GM23338 (cell line): ENCODE data around the gene FOXF1. TPM values are rescaled to one million over a fixed set of nuclear protein-coding genes. Genes with fewer than 3 reads are reported as not detected.

Source experiments
- ATAC-seq: fragments of 200-7000 bp; cut with Tn5 transposase; 3 replicates; pipeline ENCODE4 v1.9.1; 2020
- DNase-seq: peaks from one replicate; pipeline ENCODE4 v3.0.0-alpha.2; 2015; ENCODE audit warnings: low spot score
- H2AFZ ChIP-seq: fragments of 200-600 bp; sonication (generic); 2 replicates; pipeline ENCODE4 v1.8.0; 2016; ENCODE audit warnings: antibody characterized with exemption, mild to moderate bottlenecking, moderate library complexity
- H3F3A ChIP-seq: fragments of 200-600 bp; sonication (generic); replicated peaks from 2 replicates; pipeline ENCODE4 v1.8.0; 2017; ENCODE audit warnings: antibody characterized with exemption, mixed run types, low read depth
- H3K27ac ChIP-seq: fragments of 200-600 bp; sonication (generic); 2 replicates; pipeline ENCODE4 v1.6.1; 2016; ENCODE audit warnings: low read depth
- H3K27me3 ChIP-seq: fragments of 200-600 bp; sonication (generic); 2 replicates; pipeline ENCODE4 v1.8.0; 2016; ENCODE audit warnings: mild to moderate bottlenecking, mixed run types, moderate library complexity; ENCODE audit not compliant: insufficient read depth
- H3K36me3 ChIP-seq: fragments of 200-600 bp; sonication (generic); 2 replicates; pipeline ENCODE4 v1.8.0; 2016; ENCODE audit warnings: mild to moderate bottlenecking; ENCODE audit not compliant: insufficient read depth
- H3K4me1 ChIP-seq: fragments of 200-600 bp; sonication (generic); 2 replicates; pipeline ENCODE4 v1.8.0; 2016; ENCODE audit warnings: mild to moderate bottlenecking, moderate library complexity; ENCODE audit not compliant: insufficient read depth
- H3K4me2 ChIP-seq: fragments of 200-600 bp; sonication (generic); 2 replicates; pipeline ENCODE4 v1.7.1; 2017; ENCODE audit warnings: mixed run types
- H3K4me3 ChIP-seq: fragments of 200-600 bp; sonication (generic); 2 replicates; pipeline ENCODE4 v1.6.1; 2016; ENCODE audit warnings: mixed run types
- H3K79me2 ChIP-seq: fragments of 200-600 bp; sonication (generic); replicated peaks from 2 replicates; pipeline ENCODE4 v1.8.0; 2017; ENCODE audit warnings: mild to moderate bottlenecking; ENCODE audit not compliant: insufficient read depth
- H3K9me2 ChIP-seq: fragments of 200-600 bp; sonication (generic); 2 replicates; pipeline ENCODE4 v1.8.0; 2017; ENCODE audit not compliant: insufficient read depth
- H4K20me1 ChIP-seq: fragments of 200-600 bp; sonication (generic); replicated peaks from 2 replicates; pipeline ENCODE4 v1.8.0; 2017; ENCODE audit warnings: mild to moderate bottlenecking; ENCODE audit not compliant: insufficient read depth
- H3K27ac Mint-ChIP-seq: 2 replicates; pipeline ENCODE4 v1.8.0; 2020; ENCODE audit warnings: inconsistent platforms, mild to moderate bottlenecking, moderate library complexity, mixed read lengths
- H3K27me3 Mint-ChIP-seq: 3 replicates; pipeline ENCODE4 v1.8.0; 2022; ENCODE audit warnings: low read depth, mild to moderate bottlenecking, moderate library complexity, mixed read lengths, inconsistent platforms; ENCODE audit not compliant: insufficient read depth, poor library complexity
- H3K36me3 Mint-ChIP-seq: 3 replicates; pipeline ENCODE4 v1.8.0; 2021; ENCODE audit warnings: low read depth, mild to moderate bottlenecking, inconsistent platforms, moderate library complexity, mixed read lengths
- H3K4me1 Mint-ChIP-seq: 3 replicates; pipeline ENCODE4 v1.8.0; 2020; ENCODE audit warnings: mild to moderate bottlenecking, inconsistent platforms, mixed read lengths
- H3K4me3 Mint-ChIP-seq: 3 replicates; pipeline ENCODE4 v1.8.0; 2021; ENCODE audit warnings: moderate library complexity, mild to moderate bottlenecking, inconsistent platforms, mixed read lengths
- H3K9me3 Mint-ChIP-seq: 3 replicates; pipeline ENCODE4 v1.8.0; 2020; ENCODE audit warnings: moderate library complexity, mild to moderate bottlenecking, inconsistent platforms, mixed read lengths
- CREB1 ChIP-seq: fragments of 250-450 bp; sonication (Bioruptor Pico); IDR thresholded peaks from 2 replicates; pipeline ENCODE4 v1.5.0; 2020; ENCODE audit warnings: low read depth, mild to moderate bottlenecking, moderate library complexity
- EZH2 ChIP-seq: fragments of 200-600 bp; sonication (generic); IDR thresholded peaks from one replicate; pipeline ENCODE4 v1.8.0; 2017; ENCODE audit warnings: antibody characterized with exemption, mild to moderate bottlenecking, low read depth; ENCODE audit not compliant: unreplicated experiment
- EZH2phosphoT487 ChIP-seq: fragments of 200-600 bp; sonication (generic); IDR thresholded peaks from one replicate; pipeline ENCODE4 v1.8.1; 2018; ENCODE audit warnings: antibody characterized with exemption; ENCODE audit not compliant: unreplicated experiment
- NANOG ChIP-seq: IDR thresholded peaks from 2 replicates; pipeline ENCODE4 v1.6.1; 2016; ENCODE audit warnings: antibody characterized with exemption, borderline replicate concordance
- STAT1 ChIP-seq: IDR thresholded peaks from one replicate; pipeline ENCODE4 v1.6.1; 2016; ENCODE audit warnings: antibody characterized with exemption; ENCODE audit not compliant: unreplicated experiment
- polyA plus RNA-seq: library from polyadenylated mRNA; unstranded; fragments of >200 nt; fragmentation: Nextera tagmentation; extraction: Ambion mirVana; gene quantifications from 2 replicates; pipeline ENCODE4 v1.2.1, GENCODE V29; 2016
- total RNA-seq: library from RNA; depleted of rRNA; stranded (reverse); fragments of >200 nt; shearing (Covaris generic); gene quantifications from 2 replicates; pipeline ENCODE4 v1.2.3, GENCODE V29; 2014
- TF ChIP-seq, protein P1 (sequence below): fragments of 250-450 bp; sonication (Bioruptor Pico); IDR thresholded peaks from 2 replicates; pipeline ENCODE4 v1.5.0; 2020; ENCODE audit warnings: mild to moderate bottlenecking, moderate library complexity
- TF ChIP-seq, protein P2 (sequence below): IDR thresholded peaks from 2 replicates; pipeline ENCODE4 v1.6.1; 2016; ENCODE audit warnings: antibody characterized with exemption

The FOXF1 gene
- total and polyA plus RNA-seq, 2 experiments from 2014 or later, result 0.10 to 0.15 TPM

DNA sequence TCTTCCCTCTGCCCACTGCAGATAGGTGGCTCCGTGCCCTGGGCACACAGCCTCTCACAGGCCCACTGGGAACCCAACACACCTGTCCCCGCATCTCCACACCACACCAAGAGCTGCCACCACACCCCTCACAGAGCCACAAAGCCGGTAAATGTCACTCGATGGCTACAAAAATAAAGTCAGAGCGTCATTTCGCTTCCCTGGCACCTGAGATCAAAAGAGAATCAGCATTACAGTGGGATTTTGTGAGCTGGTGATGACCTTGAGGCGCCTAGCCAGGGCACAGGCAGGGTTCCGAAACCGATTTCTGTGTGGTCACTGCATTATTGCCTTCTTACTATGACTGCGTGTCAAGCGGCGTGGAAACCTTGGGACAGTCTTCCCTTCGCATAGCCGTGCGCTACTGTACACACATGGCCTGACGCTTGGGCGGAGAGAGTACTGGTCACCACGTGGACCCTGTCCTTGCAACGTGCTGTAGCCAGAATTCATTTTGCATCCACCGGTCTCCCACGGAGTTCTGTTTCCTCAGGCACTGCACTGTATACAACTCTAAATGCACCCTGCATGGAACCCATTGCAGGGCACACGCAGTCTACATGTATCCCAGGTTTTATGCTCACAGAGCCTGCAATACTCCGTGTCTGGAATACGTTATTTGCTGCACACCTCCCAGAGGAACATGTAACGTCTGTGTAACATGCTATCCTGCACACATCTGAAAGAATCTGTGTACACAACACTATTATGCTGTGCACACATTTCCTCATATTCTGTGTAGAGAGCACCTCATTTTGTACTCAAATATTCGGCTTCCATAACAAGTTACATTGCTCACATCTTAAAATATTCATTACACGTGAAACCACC, 5.8 kb upstream of the FOXF1 start:
- Mint-ChIP-seq H3K36me3 (no peaks in the 10 kb centered on the region; the same call in 2 of the 3 replicates), H3K27ac (no peak overlapping the region), H3K9me3 (peaks cover 11% of the 10 kb centered on the region; the same call in 2 of the 3 replicates), H3K27me3 (peaks cover 99% of the 10 kb centered on the region), H3K4me3 (peak overlapping the region; percentile 51; the same call in 1 of the 3 replicates), H3K4me1 (peaks cover 43% of the 10 kb centered on the region)
- Histone ChIP-seq H3K4me3 (no peak overlapping the region), H3K79me2 (no peaks in the 10 kb centered on the region), H4K20me1 (peaks cover 40% of the 10 kb centered on the region), H3K9me2 (no peaks in the 10 kb centered on the region), H3K4me1 (peaks cover 46% of the 10 kb centered on the region), H3K27ac (no peak overlapping the region), H2AFZ (no peak overlapping the region), H3F3A (peaks cover 29% of the 10 kb centered on the region; the same call in 1 of the 2 replicates), H3K36me3 (no peaks in the 10 kb centered on the region), H3K27me3 (peaks cover 100% of the 10 kb centered on the region), H3K4me2 (0 out of 2 replicates have a peak overlapping the region, but pooled peaks have one; percentile 67)
- no peak for ATAC-seq
- no peak for DNase-seq
- TF ChIP-seq EZH2phosphoT487, result peak; percentile 2
- TF ChIP-seq, protein P1, sequence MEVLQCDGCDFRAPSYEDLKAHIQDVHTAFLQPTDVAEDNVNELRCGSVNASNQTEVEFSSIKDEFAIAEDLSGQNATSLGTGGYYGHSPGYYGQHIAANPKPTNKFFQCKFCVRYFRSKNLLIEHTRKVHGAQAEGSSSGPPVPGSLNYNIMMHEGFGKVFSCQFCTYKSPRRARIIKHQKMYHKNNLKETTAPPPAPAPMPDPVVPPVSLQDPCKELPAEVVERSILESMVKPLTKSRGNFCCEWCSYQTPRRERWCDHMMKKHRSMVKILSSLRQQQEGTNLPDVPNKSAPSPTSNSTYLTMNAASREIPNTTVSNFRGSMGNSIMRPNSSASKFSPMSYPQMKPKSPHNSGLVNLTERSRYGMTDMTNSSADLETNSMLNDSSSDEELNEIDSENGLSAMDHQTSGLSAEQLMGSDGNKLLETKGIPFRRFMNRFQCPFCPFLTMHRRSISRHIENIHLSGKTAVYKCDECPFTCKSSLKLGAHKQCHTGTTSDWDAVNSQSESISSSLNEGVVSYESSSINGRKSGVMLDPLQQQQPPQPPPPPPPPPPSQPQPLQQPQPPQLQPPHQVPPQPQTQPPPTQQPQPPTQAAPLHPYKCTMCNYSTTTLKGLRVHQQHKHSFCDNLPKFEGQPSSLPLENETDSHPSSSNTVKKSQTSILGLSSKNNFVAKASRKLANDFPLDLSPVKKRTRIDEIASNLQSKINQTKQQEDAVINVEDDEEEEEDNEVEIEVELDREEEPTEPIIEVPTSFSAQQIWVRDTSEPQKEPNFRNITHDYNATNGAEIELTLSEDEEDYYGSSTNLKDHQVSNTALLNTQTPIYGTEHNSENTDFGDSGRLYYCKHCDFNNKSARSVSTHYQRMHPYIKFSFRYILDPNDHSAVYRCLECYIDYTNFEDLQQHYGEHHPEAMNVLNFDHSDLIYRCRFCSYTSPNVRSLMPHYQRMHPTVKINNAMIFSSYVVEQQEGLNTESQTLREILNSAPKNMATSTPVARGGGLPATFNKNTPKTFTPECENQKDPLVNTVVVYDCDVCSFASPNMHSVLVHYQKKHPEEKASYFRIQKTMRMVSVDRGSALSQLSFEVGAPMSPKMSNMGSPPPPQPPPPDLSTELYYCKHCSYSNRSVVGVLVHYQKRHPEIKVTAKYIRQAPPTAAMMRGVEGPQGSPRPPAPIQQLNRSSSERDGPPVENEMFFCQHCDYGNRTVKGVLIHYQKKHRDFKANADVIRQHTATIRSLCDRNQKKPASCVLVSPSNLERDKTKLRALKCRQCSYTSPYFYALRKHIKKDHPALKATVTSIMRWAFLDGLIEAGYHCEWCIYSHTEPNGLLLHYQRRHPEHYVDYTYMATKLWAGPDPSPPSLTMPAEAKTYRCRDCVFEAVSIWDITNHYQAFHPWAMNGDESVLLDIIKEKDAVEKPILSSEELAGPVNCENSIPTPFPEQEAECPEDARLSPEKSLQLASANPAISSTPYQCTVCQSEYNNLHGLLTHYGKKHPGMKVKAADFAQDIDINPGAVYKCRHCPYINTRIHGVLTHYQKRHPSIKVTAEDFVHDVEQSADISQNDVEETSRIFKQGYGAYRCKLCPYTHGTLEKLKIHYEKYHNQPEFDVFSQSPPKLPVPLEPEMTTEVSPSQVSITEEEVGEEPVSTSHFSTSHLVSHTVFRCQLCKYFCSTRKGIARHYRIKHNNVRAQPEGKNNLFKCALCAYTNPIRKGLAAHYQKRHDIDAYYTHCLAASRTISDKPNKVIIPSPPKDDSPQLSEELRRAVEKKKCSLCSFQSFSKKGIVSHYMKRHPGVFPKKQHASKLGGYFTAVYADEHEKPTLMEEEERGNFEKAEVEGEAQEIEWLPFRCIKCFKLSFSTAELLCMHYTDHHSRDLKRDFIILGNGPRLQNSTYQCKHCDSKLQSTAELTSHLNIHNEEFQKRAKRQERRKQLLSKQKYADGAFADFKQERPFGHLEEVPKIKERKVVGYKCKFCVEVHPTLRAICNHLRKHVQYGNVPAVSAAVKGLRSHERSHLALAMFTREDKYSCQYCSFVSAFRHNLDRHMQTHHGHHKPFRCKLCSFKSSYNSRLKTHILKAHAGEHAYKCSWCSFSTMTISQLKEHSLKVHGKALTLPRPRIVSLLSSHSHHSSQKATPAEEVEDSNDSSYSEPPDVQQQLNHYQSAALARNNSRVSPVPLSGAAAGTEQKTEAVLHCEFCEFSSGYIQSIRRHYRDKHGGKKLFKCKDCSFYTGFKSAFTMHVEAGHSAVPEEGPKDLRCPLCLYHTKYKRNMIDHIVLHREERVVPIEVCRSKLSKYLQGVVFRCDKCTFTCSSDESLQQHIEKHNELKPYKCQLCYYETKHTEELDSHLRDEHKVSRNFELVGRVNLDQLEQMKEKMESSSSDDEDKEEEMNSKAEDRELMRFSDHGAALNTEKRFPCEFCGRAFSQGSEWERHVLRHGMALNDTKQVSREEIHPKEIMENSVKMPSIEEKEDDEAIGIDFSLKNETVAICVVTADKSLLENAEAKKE, result no peak
- peak; percentile 95 for TF ChIP-seq EZH2
- TF ChIP-seq NANOG, result no peak
- no peak for TF ChIP-seq CREB1 (CRISPR knock-in tag)
- TF ChIP-seq STAT1, result no peak
- TF ChIP-seq, protein P2, sequence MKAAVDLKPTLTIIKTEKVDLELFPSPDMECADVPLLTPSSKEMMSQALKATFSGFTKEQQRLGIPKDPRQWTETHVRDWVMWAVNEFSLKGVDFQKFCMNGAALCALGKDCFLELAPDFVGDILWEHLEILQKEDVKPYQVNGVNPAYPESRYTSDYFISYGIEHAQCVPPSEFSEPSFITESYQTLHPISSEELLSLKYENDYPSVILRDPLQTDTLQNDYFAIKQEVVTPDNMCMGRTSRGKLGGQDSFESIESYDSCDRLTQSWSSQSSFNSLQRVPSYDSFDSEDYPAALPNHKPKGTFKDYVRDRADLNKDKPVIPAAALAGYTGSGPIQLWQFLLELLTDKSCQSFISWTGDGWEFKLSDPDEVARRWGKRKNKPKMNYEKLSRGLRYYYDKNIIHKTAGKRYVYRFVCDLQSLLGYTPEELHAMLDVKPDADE, result no peak
